ENCODE measurements around the gene OTC.

- no peak for TF ChIP-seq CTCF (conservative IDR thresholded peaks at IDR 0.05)
- no peak for TF ChIP-seq EZH2 (IDR thresholded peaks at IDR 0.05; ENCODE audit: low read depth)
These were observed 13.6 kb downstream of the OTC start for GRCh38 chrX:38365954-38366353.
